Smooth muscle cell (in vitro differentiated cells): ENCODE data around the gene LTBP4. TPM values are rescaled to one million over a fixed set of nuclear protein-coding genes. Genes with fewer than 3 reads are reported as not detected.

ENCODE experiments used
- DNase-seq: peaks from one replicate; lab custom pipeline; 2025; ENCODE audit not compliant: unreplicated experiment; lab: John Stamatoyannopoulos, UW
- H2AFZ ChIP-seq: fragments of 200-600 bp; sonication (generic); 2 replicates; pipeline ENCODE4 v1.6.0; 2016; ENCODE audit warnings: antibody characterized with exemption, low read depth, mild to moderate bottlenecking
- H3F3A ChIP-seq: fragments of 200-600 bp; sonication (generic); 2 replicates; pipeline ENCODE4 v1.6.0; 2017; ENCODE audit warnings: antibody characterized with exemption, low read depth
- H3K27ac ChIP-seq: fragments of 200-600 bp; sonication (generic); 2 replicates; pipeline ENCODE4 v1.5.1; 2016; ENCODE audit warnings: low read depth, mild to moderate bottlenecking
- H3K27me3 ChIP-seq: fragments of 200-600 bp; sonication (generic); 2 replicates; pipeline ENCODE4 v1.6.1; 2016; ENCODE audit warnings: low read depth, mild to moderate bottlenecking
- H3K36me3 ChIP-seq: fragments of 200-600 bp; sonication (generic); 2 replicates; pipeline ENCODE4 v1.5.1; 2016; ENCODE audit warnings: low read depth
- H3K4me1 ChIP-seq: fragments of 200-600 bp; sonication (generic); 2 replicates; pipeline ENCODE4 v1.5.1; 2016; ENCODE audit warnings: low read depth
- H3K4me2 ChIP-seq: fragments of 200-600 bp; sonication (generic); 2 replicates; pipeline ENCODE4 v1.6.0; 2016; ENCODE audit warnings: mild to moderate bottlenecking
- H3K4me3 ChIP-seq: fragments of 200-600 bp; sonication (generic); 2 replicates; pipeline ENCODE4 v1.5.1; 2016; ENCODE audit warnings: mild to moderate bottlenecking
- H3K79me2 ChIP-seq: fragments of 200-600 bp; sonication (generic); 2 replicates; pipeline ENCODE4 v1.6.0; 2016; ENCODE audit warnings: low read depth, mild to moderate bottlenecking
- H3K9ac ChIP-seq: fragments of 200-600 bp; sonication (generic); 2 replicates; pipeline ENCODE4 v1.6.0; 2016; ENCODE audit warnings: low read depth
- H3K9me3 ChIP-seq: fragments of 200-600 bp; sonication (generic); replicated peaks from 2 replicates; pipeline ENCODE4 v1.5.1; 2016; ENCODE audit warnings: low read depth
- H4K20me1 ChIP-seq: fragments of 200-600 bp; sonication (generic); 2 replicates; pipeline ENCODE4 v1.6.0; 2016; ENCODE audit warnings: low read depth
- WGBS: methylation state at CpG from one replicate; pipeline ENCODE4 v1.1.7; 2016; ENCODE audit warnings: low lambda C conversion rate; 5-methylcytosine and 5-hydroxymethylcytosine counted together
- polyA plus RNA-seq: library from polyadenylated mRNA; unstranded; fragments of >200 nt; fragmentation: Nextera tagmentation; extraction: Ambion mirVana; gene quantifications from 2 replicates; pipeline ENCODE4 v1.2.1, GENCODE V29; 2016
- total RNA-seq: library from RNA; depleted of rRNA; stranded (reverse); fragments of >200 nt; gene quantifications from 2 replicates; pipeline ENCODE4 v1.2.3, GENCODE V29; 2014
- TF ChIP-seq, protein P1 (sequence below): fragments of 200-600 bp; sonication (generic); IDR thresholded peaks from 2 replicates; pipeline ENCODE4 v1.5.1; 2017; ENCODE audit warnings: borderline replicate concordance, mild to moderate bottlenecking, antibody characterized with exemption; ENCODE audit not compliant: insufficient read depth, poor library complexity, severe bottlenecking

LTBP4 gene
- total and polyA plus RNA-seq, 2 experiments from 2014 or later = 38.5 to 188 TPM

DNA sequence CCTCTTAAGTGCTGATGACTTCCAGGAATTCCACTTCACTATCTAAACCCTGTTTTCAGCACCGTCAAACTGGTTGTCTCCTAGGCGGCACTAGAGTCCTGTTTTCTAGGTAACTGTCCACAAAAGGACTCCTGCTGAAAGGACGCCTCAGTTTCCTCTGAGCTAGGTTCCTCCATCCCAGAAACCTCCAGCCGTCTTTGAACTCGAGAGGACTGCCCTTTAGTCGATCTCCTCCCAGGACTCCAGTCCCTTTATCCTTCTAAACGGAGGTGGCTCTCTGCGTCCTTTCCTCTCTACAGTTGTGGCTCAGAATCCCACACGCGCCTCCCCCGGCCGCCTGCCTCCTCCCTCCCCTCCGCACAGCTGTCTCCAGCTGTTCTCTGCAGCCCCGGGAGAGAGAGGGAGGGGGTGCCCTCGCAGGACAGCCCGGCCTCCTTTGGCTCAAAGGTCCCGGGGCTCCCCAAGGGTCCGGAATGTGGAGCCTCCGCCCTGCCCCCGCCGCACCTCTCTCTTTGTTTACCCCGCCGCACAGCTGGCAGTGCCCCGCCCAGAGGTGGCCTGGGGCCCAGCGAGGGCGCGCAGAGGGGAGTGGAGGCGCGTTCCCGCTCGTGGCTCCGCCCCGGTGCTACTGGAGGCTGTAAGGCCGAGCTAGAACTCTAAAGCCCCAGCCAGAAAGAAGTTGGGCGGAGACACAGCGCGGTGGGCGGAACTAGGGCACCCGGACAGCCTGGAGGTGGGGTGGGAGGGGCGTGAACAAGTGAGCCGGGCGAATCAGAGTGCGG is 2.4 kb downstream of the LTBP4 start:
- Histone ChIP-seq H3K27ac (peak overlapping the region; percentile 70), H3K27me3 (peaks cover 3% of the 10 kb centered on the region), H3K9me3 (no peaks in the 10 kb centered on the region), H3K79me2 (no peaks in the 10 kb centered on the region), H2AFZ (peak overlapping the region; percentile 15), H3F3A (peaks cover 33% of the 10 kb centered on the region), H3K36me3 (no peaks in the 10 kb centered on the region), H3K4me2 (peak overlapping the region; percentile 94), H3K4me1 (peaks cover 42% of the 10 kb centered on the region), H3K4me3 (peak overlapping the region; percentile 55), H3K9ac (no peak overlapping the region), H4K20me1 (peaks cover 4% of the 10 kb centered on the region)
- TF ChIP-seq, protein P1, sequence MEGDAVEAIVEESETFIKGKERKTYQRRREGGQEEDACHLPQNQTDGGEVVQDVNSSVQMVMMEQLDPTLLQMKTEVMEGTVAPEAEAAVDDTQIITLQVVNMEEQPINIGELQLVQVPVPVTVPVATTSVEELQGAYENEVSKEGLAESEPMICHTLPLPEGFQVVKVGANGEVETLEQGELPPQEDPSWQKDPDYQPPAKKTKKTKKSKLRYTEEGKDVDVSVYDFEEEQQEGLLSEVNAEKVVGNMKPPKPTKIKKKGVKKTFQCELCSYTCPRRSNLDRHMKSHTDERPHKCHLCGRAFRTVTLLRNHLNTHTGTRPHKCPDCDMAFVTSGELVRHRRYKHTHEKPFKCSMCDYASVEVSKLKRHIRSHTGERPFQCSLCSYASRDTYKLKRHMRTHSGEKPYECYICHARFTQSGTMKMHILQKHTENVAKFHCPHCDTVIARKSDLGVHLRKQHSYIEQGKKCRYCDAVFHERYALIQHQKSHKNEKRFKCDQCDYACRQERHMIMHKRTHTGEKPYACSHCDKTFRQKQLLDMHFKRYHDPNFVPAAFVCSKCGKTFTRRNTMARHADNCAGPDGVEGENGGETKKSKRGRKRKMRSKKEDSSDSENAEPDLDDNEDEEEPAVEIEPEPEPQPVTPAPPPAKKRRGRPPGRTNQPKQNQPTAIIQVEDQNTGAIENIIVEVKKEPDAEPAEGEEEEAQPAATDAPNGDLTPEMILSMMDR = peak; percentile 2
- DNase-seq = peak; percentile 76
- WGBS = 3% methylated on average over 40 of the region's 43 CpGs

DNA sequence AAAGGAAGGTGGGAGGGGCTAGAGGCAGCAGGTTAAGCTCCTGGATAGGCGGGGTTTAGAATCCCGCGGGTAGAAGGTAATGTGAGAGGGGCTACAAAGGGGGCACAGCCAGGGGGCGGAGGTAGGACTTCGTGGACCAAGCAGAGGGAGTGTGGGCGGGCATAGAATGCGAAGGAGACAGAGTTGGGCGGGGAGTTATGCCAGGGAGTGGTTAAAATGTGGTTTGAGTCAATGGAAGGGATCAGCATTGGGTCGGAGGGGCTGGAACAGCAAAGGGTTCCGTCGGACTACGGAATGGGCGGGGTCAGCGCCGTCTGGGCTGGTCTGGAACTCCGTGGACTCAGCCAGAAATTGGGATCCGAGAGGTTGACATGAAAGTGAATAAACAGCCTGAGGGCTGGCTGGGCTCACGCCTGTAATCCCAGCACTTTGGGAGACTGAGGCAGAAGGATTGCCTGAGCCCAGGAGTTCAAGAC is 3.0 kb downstream of the LTBP4 start:
- Histone ChIP-seq H3K36me3 (no peaks in the 10 kb centered on the region), H3K4me1 (peaks cover 44% of the 10 kb centered on the region), H3K9me3 (no peaks in the 10 kb centered on the region), H3K4me3 (peak overlapping the region; percentile 55), H3F3A (peaks cover 29% of the 10 kb centered on the region), H3K27ac (no peak overlapping the region), H3K4me2 (peak overlapping the region; percentile 94), H2AFZ (no peak overlapping the region), H3K27me3 (no peaks in the 10 kb centered on the region), H4K20me1 (no peaks in the 10 kb centered on the region), H3K9ac (no peak overlapping the region), H3K79me2 (no peaks in the 10 kb centered on the region)
- no peak for DNase-seq
- 8% methylated on average over 18 of the region's 18 CpGs for WGBS
- TF ChIP-seq, protein P1 = no peak

GRCh38 chr19:40604647-40605215 is 3.6 kb downstream of the LTBP4 start:
- Histone ChIP-seq H3K9ac (no peak overlapping the region), H3K4me2 (peak overlapping the region; percentile 87), H3K79me2 (no peaks in the 10 kb centered on the region), H3K4me3 (peak overlapping the region; percentile 52), H2AFZ (peak overlapping the region; percentile 65), H3K27me3 (no peaks in the 10 kb centered on the region), H3K9me3 (no peaks in the 10 kb centered on the region), H3K27ac (peak overlapping the region; percentile 9), H3F3A (peaks cover 25% of the 10 kb centered on the region), H3K36me3 (no peaks in the 10 kb centered on the region), H4K20me1 (no peaks in the 10 kb centered on the region), H3K4me1 (peaks cover 47% of the 10 kb centered on the region)
- 49% methylated on average over 22 of the region's 29 CpGs for WGBS
- DNase-seq = no peak
- TF ChIP-seq, protein P1 = no peak
